ENCODE measurements around the gene MAB21L4.

- no peak for TF ChIP-seq CTCF (conservative IDR thresholded peaks at IDR 0.05; ENCODE audit: low read depth in 2 of 2)
- no peak for TF ChIP-seq STAT1 (IDR thresholded peaks at IDR 0.05; ENCODE audit: unreplicated experiment)
- no peak for TF ChIP-seq CREB1 (CRISPR knock-in tag; IDR thresholded peaks at IDR 0.05; ENCODE audit: low read depth)
- TF ChIP-seq POLR2AphosphoS5 (IDR thresholded peaks at IDR 0.05; ENCODE audit: low read depth): no peak
Observed at GRCh38 chr2:240931319-240931949, 35.5 kb upstream of the MAB21L4 start.

All from GM23338 (cell line).